IMR-90 (cell line): ENCODE measurements around the gene HGFAC.

Source experiments
- TF ChIP-seq, protein P1 (sequence below): fragments of 150-350 bp; IDR thresholded peaks from 2 replicates; pipeline ENCODE4 v1.6.1; 2017; ENCODE audit warnings: mild to moderate bottlenecking, antibody characterized with exemption, low read length, low read depth
- TF ChIP-seq, protein P2 (sequence below): conservative IDR thresholded peaks from 2 replicates; pipeline ENCODE4 v1.5.1; 2012; ENCODE audit warnings: mild to moderate bottlenecking, low read depth, low read length, improper control_type of control experiment

DNA sequence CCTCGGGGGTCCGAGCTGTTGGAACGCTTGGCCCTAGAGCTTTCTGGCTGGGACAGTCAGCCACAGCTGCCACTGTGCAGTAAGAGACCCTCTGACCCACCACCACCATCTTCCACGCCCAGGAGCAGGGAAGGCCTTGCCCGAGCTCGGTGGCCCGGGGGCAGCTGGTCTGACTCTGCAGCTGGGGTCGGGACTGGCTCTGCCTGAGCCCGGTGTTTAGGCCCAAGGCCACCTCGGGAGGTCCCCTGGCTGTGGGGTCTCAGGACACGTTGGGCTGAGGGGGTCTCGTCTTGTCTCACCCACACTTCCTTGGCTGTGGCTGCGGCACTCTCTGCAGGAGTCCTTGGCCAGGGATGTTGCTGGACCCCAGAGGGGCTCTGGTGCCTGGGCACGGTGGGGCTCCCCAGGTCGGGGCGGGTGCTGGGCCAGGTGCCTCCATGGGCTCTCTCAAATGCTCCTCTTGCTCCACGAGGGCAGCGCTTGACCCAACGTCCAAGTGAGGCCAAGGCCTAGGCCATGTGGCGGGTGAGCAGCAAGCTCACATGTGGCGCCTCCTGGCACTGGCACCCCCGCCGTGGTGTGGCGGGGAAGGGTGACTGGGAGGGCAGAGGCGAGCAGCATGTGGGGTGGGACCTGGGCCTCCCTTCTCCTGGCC lies 44.2 kb downstream of the HGFAC start:
- TF ChIP-seq, protein P1, sequence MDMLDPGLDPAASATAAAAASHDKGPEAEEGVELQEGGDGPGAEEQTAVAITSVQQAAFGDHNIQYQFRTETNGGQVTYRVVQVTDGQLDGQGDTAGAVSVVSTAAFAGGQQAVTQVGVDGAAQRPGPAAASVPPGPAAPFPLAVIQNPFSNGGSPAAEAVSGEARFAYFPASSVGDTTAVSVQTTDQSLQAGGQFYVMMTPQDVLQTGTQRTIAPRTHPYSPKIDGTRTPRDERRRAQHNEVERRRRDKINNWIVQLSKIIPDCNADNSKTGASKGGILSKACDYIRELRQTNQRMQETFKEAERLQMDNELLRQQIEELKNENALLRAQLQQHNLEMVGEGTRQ = no peak
- TF ChIP-seq, protein P2, sequence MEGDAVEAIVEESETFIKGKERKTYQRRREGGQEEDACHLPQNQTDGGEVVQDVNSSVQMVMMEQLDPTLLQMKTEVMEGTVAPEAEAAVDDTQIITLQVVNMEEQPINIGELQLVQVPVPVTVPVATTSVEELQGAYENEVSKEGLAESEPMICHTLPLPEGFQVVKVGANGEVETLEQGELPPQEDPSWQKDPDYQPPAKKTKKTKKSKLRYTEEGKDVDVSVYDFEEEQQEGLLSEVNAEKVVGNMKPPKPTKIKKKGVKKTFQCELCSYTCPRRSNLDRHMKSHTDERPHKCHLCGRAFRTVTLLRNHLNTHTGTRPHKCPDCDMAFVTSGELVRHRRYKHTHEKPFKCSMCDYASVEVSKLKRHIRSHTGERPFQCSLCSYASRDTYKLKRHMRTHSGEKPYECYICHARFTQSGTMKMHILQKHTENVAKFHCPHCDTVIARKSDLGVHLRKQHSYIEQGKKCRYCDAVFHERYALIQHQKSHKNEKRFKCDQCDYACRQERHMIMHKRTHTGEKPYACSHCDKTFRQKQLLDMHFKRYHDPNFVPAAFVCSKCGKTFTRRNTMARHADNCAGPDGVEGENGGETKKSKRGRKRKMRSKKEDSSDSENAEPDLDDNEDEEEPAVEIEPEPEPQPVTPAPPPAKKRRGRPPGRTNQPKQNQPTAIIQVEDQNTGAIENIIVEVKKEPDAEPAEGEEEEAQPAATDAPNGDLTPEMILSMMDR = no peak
